ENCODE results near the gene ZDHHC16. TPM values are rescaled to one million over a fixed set of nuclear protein-coding genes. Genes with fewer than 3 reads are reported as not detected.
A peak's percentile ranks its signal among the peaks of the same experiment; 100 is the strongest.
"Not testable (repeated sequence)": the region's sequence is repeated elsewhere in the genome, so short reads cannot be mapped to it uniquely, and the experiment has no call there.

ZDHHC16 gene
- total RNA-seq, 2 experiments from 2014 or later = 38.5 to 39.3 TPM

GRCh38 chr10:97412891-97413304 lies 33.1 kb upstream of the ZDHHC16 start:
- DNase-seq = peak; percentile 32
- Mint-ChIP-seq H3K4me3 (peak overlapping the region; percentile 2), H3K9me3 (no peaks in the 10 kb centered on the region), H3K27me3 (no peaks in the 10 kb centered on the region), H3K4me1 (peaks cover 49% of the 10 kb centered on the region), H3K36me3 (ENCODE audit: low read depth) (no peaks in the 10 kb centered on the region), H3K27ac (peak overlapping the region; percentile 74)
- ChIA-PET POLR2A (interaction anchor here (1.0 to 1.3 kb wide), 2 partner anchors 12 to 15 kb away, joined by 4 to 5 read pairs; partner anchors contain the start of gene RRP12), CTCF (interaction anchor here (0.6 to 2.2 kb wide), 5 partner anchors 10 to 141 kb away, joined by 3 to 9 read pairs (median 7); partner anchors contain the start of genes PGAM1 and RRP12)

DNA sequence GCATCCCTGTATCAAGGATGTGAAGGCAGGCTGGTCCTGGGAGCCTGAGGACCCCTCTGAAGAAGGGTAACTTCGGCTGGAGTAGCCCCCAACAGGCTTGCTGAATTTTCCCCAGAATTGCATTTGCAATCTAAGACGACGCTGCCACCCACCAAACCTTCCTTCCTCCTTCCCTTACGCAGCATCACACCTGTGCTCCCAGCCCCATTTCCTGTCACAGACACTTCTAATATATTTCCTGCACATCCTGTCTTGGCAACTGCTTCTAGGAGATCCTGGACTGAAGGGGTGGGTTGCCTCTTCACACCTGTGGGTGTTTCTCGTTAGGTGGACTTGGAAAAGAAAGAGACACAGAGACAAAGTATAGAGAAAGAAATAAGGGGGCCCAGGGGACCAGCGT lies 29.4 kb upstream of the ZDHHC16 start:
- no peaks in the 10 kb centered on the region for H3K9me3 Mint-ChIP-seq
- H3K27ac Mint-ChIP-seq = peak overlapping the region; percentile 65
- no peak overlapping the region for H3K4me3 Mint-ChIP-seq
- CTCF ChIA-PET = interaction anchor here (0.8 kb wide), 1 partner anchor 8 kb away, joined by 3 read pairs; no protein-coding TSS in a partner anchor
- H3K27me3 Mint-ChIP-seq = no peaks in the 10 kb centered on the region
- POLR2A ChIA-PET = no interaction called here
- H3K4me1 Mint-ChIP-seq = peaks cover 71% of the 10 kb centered on the region
- H3K36me3 Mint-ChIP-seq (ENCODE audit: low read depth) = no peaks in the 10 kb centered on the region
- DNase-seq = no peak

GRCh38 chr10:97423757-97424098 lies 22.2 kb upstream of the ZDHHC16 start:
- Mint-ChIP-seq H3K4me3 (peak overlapping the region; percentile 25), H3K4me1 (peaks cover 50% of the 10 kb centered on the region), H3K27ac (peak overlapping the region; percentile 96), H3K36me3 (ENCODE audit: low read depth) (peaks cover 25% of the 10 kb centered on the region)
- DNase-seq, H3K27me3 Mint-ChIP-seq, H3K9me3 Mint-ChIP-seq: not testable (repeated sequence)
- ChIA-PET POLR2A (interaction anchor here (0.9 kb wide), 2 partner anchors 10 kb away, joined by 3 read pairs; no protein-coding TSS in a partner anchor), CTCF (interaction anchor here (0.6 to 2.1 kb wide), 8 partner anchors 9 to 90 kb away, joined by 3 to 9 read pairs (median 4); partner anchors contain the start of gene RRP12)

DNA sequence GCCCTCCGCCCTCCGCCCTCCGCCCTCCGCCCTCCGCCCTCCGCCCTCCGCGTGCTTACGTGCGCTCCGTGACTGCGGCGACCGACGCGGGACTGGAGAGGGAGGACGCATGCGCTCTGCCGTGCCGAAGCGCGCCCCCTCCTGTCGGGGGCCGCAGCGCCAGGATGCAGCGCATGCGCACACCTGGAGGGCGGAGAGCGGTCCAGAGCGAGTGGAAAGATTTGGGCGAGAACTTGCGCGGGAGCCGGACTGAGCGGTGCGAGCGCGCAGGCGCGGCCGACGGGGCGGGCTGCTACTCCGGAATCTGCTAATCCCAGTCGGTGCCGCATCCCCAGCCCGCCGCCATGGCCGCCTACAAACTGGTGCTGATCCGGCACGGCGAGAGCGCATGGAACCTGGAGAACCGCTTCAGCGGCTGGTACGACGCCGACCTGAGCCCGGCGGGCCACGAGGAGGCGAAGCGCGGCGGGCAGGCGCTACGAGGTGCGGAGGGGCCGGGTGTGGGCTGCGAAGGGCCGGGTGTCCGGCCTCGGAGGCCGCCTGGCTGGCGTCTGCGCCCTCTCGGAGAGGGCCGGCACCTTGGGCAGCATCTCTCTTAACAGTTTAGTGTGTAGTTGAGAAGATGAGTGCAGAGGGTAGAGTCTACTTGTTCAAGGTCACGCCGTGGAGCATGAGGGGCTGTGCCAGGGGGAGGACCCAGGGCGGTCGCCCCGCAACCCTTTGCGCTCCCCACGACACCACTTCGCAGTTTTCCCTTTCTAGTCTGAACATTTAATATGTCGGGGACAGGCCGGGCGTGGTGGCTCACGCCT lies 19.8 kb upstream of the ZDHHC16 start, which contains the start of gene PGAM1:
PGAM1 (plus strand) TSS at position 228 of the 812 bp plus-strand sequence; CDS start at position 345, 117 bp downstream.
- H3K4me3 Mint-ChIP-seq = peak within 1 kb of the TSS; percentile 92
- peak within 1 kb of the TSS; percentile 96 for H3K27ac Mint-ChIP-seq
- ChIA-PET POLR2A (no interaction called here), CTCF (interaction anchor here (1.7 to 1.8 kb wide), 2 partner anchors 11 to 13 kb away, joined by 7 to 8 read pairs; no protein-coding TSS in a partner anchor)
- peak; percentile 95 for DNase-seq
- H3K36me3 Mint-ChIP-seq (ENCODE audit: low read depth) = peaks cover 40% of the 10 kb centered on the region
- no peaks in the 10 kb centered on the region for H3K9me3 Mint-ChIP-seq
- no peaks in the 10 kb centered on the region for H3K27me3 Mint-ChIP-seq
- H3K4me1 Mint-ChIP-seq = peaks cover 48% of the 10 kb centered on the region

DNA sequence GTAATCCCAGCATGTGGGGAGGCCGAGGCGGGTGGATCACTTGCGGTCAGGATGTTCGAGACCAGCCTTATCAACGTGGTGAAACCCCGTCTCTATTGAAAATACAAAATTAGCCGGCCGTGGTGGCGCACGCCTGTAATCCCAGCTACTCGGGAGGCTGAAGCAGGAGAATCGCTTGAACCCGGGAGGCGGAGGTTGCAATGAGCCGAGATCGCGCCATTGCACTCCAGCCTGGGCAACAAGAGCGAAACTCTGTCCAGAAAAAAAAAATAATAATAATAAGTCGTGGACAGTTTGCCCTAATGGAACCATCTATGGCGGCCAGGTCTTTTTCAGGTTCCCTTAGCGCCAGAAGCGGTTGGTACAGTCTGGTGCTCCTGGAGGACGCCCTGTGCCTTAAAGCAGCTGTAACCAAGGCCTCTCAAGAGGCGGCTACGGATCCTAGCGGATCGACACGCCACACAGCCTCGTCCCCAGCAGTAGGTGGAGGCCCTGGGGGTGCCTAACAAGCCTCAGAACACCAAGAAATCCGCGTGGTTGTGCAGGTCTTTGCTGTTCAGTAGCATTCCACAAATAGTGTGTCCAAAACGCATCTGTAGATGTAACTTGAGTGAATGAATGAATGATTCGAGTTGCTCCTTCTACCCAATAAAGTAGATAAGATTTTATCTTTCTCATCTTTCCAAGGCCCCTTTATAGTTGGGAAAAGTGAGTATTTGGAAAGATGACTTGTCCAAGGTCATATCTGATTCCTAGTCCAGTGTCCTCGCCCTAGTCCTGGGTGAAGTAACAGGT lies 19.0 kb upstream of the ZDHHC16 start:
- H3K27ac Mint-ChIP-seq = peak overlapping the region; percentile 96
- ChIA-PET CTCF (interaction anchor here (1.3 to 1.9 kb wide), 3 partner anchors 8 to 26 kb away, joined by 3 to 7 read pairs (median 4); partner anchors contain the start of gene RRP12), POLR2A (interaction anchor here (1.2 kb wide), 2 partner anchors 8 to 26 kb away, joined by 3 to 4 read pairs; partner anchors contain the start of gene RRP12)
- H3K4me3 Mint-ChIP-seq = peak overlapping the region; percentile 92
- H3K27me3 Mint-ChIP-seq = no peaks in the 10 kb centered on the region
- peaks cover 46% of the 10 kb centered on the region for H3K4me1 Mint-ChIP-seq
- DNase-seq = no peak
- peaks cover 47% of the 10 kb centered on the region for H3K36me3 Mint-ChIP-seq (ENCODE audit: low read depth)
- no peaks in the 10 kb centered on the region for H3K9me3 Mint-ChIP-seq

DNA sequence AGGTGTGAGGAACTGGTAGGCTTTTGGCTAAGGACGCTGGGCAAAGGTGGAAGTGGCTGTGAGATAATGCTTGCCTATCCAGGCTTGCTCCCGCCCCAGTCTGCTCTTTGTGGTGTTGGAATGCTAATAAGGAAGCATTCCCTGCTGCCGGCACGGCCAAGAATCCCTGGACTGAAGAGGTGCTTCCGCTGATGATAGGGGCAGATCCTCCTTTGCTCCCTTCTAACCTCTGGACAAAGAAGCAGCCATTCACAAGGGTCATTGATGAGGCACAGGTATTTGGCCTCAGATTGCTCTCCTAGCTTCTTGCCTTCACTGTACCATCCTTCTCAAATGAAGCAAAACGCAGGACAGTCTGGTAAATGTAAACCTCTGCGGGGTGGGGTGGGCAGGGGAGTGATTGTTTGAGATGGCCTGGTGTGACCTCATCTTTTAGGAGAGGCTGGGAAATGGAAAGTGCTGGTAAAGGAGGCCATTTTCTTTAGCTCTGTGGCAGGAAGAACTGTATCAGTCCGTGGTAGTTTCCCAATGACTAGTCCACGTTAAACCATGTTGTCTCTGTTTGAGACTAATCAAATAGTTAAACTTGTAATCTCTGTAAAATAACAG lies 18.3 kb upstream of the ZDHHC16 start:
- peak; percentile 26 for DNase-seq
- Mint-ChIP-seq H3K4me1 (peaks cover 47% of the 10 kb centered on the region), H3K27ac (peak overlapping the region; percentile 96), H3K36me3 (ENCODE audit: low read depth) (peaks cover 51% of the 10 kb centered on the region), H3K27me3 (no peaks in the 10 kb centered on the region), H3K4me3 (peak overlapping the region; percentile 92), H3K9me3 (no peaks in the 10 kb centered on the region)
- ChIA-PET POLR2A (interaction anchor here (0.6 to 1.2 kb wide), 4 partner anchors 9 to 124 kb away, joined by 3 to 5 read pairs (median 4); partner anchors contain the start of gene RRP12), CTCF (interaction anchor here (0.9 to 1.9 kb wide), 5 partner anchors 9 to 27 kb away, joined by 3 to 7 read pairs (median 3); partner anchors contain the start of gene RRP12)

- H3K27me3 Mint-ChIP-seq = no peaks in the 10 kb centered on the region
- ChIA-PET CTCF (interaction anchor here (0.9 to 1.9 kb wide), 4 partner anchors 9 to 28 kb away, joined by 3 to 7 read pairs (median 4); partner anchors contain the start of gene RRP12), POLR2A (interaction anchor here (1.2 kb wide), 1 partner anchor 16 kb away, joined by 5 read pairs; no protein-coding TSS in a partner anchor)
- H3K4me3 Mint-ChIP-seq = peak overlapping the region; percentile 80
- H3K27ac Mint-ChIP-seq = peak overlapping the region; percentile 88
- H3K9me3 Mint-ChIP-seq = no peaks in the 10 kb centered on the region
- H3K4me1 Mint-ChIP-seq = peaks cover 39% of the 10 kb centered on the region
- DNase-seq = peak; percentile 41
- H3K36me3 Mint-ChIP-seq (ENCODE audit: low read depth) = peaks cover 52% of the 10 kb centered on the region
Measured at GRCh38 chr10:97428572-97428981, 17.4 kb upstream of the ZDHHC16 start.

DNA sequence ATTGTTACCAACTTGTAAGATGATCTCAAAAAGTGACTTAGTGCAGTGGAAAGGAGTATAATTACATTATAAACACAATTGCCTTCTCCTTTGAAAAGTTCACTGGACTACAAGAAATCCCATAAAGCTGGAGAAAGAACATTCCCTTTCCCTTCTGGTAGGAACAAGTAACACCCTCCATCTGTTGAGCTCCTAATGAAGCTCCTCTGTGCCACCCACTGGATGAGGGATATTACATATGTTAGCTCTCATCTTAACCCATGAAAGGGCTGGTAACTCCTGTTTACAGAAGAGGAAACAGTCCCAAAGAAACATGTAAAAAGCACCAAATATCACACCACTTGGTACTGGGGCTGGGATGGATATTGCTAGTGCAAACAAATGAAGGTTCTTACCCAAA lies 11.9 kb upstream of the ZDHHC16 start:
- H3K4me3 Mint-ChIP-seq = no peak overlapping the region
- ChIA-PET POLR2A (interaction anchor here (0.6 kb wide), 2 partner anchors 11 to 103 kb away, joined by 3 to 8 read pairs; no protein-coding TSS in a partner anchor), CTCF (interaction anchor here (0.9 to 1.0 kb wide), 3 partner anchors 8 to 26 kb away, joined by 3 read pairs; no protein-coding TSS in a partner anchor)
- peaks cover 14% of the 10 kb centered on the region for H3K4me1 Mint-ChIP-seq
- no peak overlapping the region for H3K27ac Mint-ChIP-seq
- H3K27me3 Mint-ChIP-seq = no peaks in the 10 kb centered on the region
- no peaks in the 10 kb centered on the region for H3K9me3 Mint-ChIP-seq
- H3K36me3 Mint-ChIP-seq (ENCODE audit: low read depth) = peaks cover 53% of the 10 kb centered on the region
- DNase-seq = no peak

DNA sequence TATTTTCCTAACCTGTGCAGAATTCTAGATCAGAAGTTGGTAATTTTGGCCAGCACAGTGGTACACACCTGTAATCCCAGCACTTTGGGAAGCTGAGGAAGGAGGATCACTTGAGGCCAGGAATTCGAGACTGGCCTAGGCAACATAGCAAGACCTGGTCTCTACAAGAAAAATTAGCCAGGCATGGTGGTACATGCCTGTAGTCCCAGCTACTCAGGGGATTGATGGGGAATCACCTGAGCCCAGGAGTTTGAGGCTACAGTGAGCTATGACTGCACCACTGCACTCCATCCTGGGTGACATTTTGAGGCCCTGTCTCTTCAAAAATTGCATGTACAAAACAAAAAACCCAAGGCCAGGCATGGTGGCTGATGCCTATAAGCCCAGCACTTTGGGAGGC lies 11.4 kb upstream of the ZDHHC16 start:
- Mint-ChIP-seq H3K27me3 (no peaks in the 10 kb centered on the region), H3K4me3 (no peak overlapping the region), H3K36me3 (ENCODE audit: low read depth) (peaks cover 48% of the 10 kb centered on the region), H3K4me1 (peaks cover 9% of the 10 kb centered on the region), H3K9me3 (no peaks in the 10 kb centered on the region), H3K27ac (no peak overlapping the region)
- CTCF ChIA-PET = interaction anchor here (0.6 to 0.9 kb wide), 2 partner anchors 10 to 29 kb away, joined by 3 to 4 read pairs; no protein-coding TSS in a partner anchor
- POLR2A ChIA-PET = interaction anchor here (0.6 kb wide), 1 partner anchor 1358 kb away, joined by 4 read pairs; no protein-coding TSS in a partner anchor
- DNase-seq = no peak

GRCh38 chr10:97435211-97435610 lies 10.8 kb upstream of the ZDHHC16 start:
- peak overlapping the region; percentile 43 for H3K27ac Mint-ChIP-seq
- H3K4me3 Mint-ChIP-seq = no peak overlapping the region
- CTCF ChIA-PET = interaction anchor here (0.6 kb wide), 1 partner anchor 28 kb away, joined by 4 read pairs; no protein-coding TSS in a partner anchor
- peaks cover 8% of the 10 kb centered on the region for H3K4me1 Mint-ChIP-seq
- no peak for DNase-seq
- H3K27me3 Mint-ChIP-seq = no peaks in the 10 kb centered on the region
- H3K9me3 Mint-ChIP-seq = no peaks in the 10 kb centered on the region
- H3K36me3 Mint-ChIP-seq (ENCODE audit: low read depth) = peaks cover 49% of the 10 kb centered on the region
- POLR2A ChIA-PET = interaction anchor here (0.6 kb wide), 1 partner anchor 1359 kb away, joined by 4 read pairs; no protein-coding TSS in a partner anchor

DNA sequence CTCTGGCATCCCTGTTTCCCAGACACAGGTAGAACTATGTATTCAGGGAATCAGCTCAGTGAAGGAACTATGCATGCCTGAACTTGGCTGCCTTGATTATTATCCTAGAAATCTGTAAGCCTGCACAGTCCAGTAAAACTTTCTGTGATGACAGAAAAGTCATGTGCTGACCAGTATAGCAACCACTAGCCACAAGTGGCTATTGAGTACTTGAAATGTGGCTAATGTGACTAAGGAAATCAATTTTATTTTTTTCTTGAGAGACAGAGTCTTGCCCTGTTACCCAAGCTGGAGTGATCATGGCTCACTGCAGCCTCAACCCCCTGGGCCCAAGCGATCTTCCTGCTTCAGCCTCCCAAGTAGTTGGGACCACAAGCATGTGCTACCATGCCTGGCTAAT lies 3.7 kb upstream of the ZDHHC16 start:
- Mint-ChIP-seq H3K27me3 (no peaks in the 10 kb centered on the region), H3K4me3 (no peak overlapping the region), H3K36me3 (ENCODE audit: low read depth) (peaks cover 26% of the 10 kb centered on the region), H3K4me1 (peaks cover 29% of the 10 kb centered on the region), H3K27ac (no peak overlapping the region), H3K9me3 (no peaks in the 10 kb centered on the region)
- ChIA-PET POLR2A (no interaction called here), CTCF (interaction anchor here (0.6 to 3.3 kb wide), 6 partner anchors 9 to 46 kb away, joined by 3 to 9 read pairs (median 3); no protein-coding TSS in a partner anchor)
- DNase-seq = no peak
